Ecto neural progenitor cell (in vitro differentiated cells): Measurements from ENCODE around the gene KAT5.
"Not testable (repeated sequence)": the region's sequence is repeated elsewhere in the genome, so short reads cannot be mapped to it uniquely, and the experiment has no call there.

ENCODE experiments used
- DNase-seq: peaks from one replicate; pipeline ENCODE4 v3.0.0-alpha.2; 2018; ENCODE audit warnings: low spot score

Gene KAT5

DNA sequence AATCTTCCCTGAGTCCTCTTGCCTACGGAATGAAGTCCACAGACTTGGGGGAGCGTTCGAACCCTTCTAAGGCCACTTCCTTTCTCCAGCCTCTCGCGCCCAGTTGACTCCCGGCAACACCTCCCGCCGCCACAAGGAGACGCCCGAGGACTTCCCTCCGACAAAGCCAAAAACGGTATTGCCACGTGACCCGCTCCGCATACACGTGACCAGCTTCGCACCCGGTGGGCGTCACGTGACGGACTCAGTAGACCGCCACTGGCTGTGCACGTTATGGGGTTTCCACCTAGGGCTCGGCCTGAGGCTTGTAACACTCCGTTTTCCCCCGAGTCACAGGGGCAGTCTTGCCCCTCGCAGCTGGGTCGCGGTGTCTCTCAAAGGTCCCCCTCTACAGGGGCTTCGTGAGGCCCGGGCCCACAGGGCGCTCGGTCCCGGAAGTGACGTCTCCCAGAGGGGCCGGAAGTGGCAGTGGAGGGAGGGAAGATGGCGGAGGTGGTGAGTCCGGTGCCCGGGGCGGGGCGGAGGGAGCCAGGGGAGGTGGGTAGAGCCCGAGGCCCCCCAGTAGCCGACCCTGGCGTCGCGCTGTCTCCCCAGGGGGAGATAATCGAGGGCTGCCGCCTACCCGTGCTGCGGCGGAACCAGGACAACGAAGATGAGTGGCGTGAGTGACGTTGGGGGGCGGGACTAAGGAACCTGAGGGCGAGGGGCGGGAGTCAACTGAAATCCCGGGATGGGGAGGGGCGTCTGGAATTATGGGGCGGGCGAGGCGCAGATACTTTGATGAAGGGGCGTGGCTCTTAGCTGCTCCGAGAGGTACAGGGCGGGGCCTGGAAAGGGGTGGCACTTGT is at the start of gene KAT5:
KAT5 (plus strand) TSS at position 468 of the 848 bp plus-strand sequence; CDS start at position 484, 16 bp downstream.
- DNase-seq = peak; percentile 100

DNA sequence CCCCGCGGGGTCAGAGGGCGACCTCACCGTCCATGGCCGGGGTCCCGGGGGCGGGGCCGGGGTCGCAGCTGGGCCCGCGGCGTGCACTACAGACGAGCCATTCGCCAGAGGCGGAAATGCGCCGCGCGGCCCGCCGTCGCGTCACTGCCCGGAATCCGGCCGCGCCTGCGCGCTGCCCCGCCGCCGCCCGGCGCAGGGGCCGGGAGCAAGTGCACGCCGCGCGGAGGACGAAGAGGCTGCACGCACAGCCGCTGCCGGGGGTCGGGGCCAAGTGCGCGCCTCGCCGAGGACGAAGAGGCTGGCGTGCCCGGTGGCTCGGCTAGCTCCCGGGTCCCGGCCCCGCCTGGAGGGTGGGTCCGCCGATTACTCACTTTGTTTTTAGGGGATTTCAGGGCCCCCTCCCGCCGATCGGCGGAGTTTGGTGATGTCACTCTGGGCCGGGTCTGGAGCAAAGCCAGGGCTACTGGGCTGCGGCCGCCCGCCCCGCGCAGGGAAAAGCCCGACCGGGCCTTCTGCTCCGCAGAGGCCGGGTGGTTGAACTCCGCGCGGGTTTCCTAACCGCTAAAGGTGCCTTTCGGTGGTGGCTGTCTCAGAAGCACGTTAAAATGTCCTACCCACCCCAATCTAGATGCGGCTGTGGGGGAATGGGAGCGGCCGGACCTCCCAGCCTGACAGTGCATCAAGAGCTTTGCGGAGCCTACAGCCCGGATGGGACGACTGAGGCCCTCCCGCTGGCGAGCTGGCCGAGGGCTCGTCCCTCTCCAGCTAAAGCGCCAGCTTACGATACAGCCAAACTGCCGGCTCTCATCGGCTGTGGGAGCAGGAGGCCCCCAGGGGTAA is 49.0 kb upstream of the KAT5 start, which contains the start of gene RELA:
RELA (minus strand) TSS at position 118 of the 840 bp plus-strand sequence; CDS start at position 34, 84 bp downstream.
- DNase-seq = peak; percentile 93

DNA sequence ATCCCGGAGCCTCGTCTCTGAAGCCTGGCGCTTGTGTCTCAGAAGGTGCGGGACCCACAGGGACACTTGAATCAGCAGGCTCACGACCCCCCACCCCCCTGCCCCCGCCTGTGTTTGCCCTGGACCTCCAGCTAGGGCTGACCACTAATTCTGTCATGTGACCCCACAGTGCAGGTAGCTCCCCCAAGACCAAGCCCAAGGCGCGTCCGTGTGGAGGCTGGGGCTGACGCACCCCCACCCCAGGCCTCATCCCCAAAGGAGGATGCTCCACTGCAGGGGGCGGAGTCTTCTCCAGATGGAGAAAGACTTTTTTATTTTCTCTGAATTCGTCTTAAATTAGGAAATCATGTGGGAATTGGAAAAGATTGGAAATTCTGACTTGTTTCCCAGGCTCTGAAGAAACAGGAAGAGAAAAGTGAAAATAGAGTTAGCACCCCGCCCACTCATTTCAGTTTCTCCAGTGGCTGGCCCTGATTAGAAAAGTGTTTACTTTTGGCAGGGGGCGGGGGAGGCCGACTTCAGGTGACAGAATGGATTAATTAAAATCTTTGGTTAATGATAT is 48.3 kb upstream of the KAT5 start:
- no peak for DNase-seq

DNA sequence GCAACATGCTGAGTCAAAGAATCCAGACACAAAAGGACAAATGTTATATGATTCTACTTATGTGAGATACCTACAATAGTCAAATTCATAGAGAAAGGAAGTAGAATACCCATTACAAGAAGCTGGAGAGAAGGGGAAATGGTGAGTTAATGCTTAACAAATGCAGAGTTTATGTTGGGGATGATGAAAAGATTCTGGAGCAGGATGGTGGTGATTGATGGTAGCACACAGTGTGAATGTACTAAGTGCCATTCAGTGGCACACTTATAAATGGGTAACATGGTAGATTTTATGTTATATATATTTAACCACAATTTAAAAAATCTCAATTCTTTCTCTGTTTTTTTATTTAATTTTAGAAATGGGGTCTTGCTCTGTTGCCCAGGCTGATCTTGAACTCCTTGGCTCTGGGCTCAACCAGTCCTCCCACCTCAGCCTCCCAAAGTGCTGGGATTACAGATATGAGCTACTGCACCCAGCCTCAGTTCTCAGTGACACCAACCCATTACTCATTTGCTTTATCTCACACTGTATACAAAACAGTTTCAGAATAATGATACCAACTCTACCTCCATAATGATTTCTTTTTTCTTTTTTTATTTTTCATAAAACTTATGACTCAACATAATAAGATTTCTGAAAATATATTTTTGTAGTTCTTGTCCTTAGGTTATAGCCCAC is 39.7 kb upstream of the KAT5 start:
- DNase-seq = no peak

DNA sequence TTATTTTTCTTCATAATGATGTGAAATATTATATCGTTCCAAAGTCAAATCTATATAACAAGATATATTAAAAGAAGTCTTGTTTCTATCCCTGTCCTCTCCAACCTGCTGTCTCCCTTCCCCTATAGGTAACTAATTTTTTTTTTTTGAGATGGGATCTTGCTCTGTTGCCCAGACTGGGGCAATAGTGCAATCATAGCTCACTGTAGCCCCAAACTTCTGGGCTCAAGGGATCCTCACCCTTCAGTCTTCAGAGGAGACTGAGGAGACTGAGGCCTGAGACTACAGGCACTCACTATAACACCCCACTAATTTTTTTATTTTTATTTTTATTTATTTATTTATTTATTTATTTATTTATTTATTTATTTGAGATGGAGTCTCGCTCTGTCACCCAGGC is 39.1 kb upstream of the KAT5 start:
- DNase-seq = no peak

DNA sequence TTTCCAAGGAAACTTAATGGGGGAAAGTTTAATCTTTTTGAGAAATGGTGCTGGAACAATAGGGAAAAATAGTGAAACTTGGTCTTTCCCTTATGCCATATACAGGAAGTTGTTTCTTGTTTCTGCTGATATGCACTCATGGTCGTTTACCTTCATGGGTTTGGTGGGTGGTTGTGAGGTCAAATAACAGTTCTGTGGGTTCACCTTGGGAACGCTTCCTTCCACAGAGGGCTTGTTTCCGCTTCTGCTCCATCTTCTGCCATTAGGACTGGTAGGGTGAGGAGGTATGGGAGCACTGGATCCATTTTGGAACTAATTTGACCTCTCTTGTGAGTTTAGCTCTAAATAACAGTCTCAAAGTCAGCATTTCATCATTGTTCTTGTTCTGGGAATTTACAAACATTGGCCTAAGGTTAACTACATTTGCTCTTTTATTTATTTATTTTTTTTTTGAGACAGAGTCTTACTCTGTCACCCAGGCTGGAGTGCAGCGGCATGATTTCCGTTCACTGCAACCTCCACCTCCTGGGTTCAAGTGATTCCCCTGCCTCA is 31.8 kb upstream of the KAT5 start:
- DNase-seq = no peak

DNA sequence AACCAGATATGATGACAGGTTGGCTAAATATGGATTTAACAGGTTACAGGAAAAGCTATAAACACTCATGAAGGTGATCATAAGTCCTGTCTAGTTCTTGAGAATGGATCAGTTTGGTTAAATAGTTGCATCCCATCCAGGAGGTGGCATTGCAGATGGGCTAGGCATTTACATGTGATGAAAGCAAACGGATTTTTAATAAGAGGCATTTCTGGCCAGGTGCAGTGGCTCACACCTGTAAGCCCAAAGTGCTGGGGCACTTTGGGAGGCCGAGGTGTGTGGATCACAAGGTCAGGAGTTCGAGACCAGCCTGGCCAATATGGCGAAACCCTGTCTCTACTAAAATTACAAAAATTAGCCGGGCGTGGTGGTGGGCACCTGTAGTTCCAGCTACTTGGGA is 28.6 kb upstream of the KAT5 start:
- not testable (repeated sequence) for DNase-seq

DNA sequence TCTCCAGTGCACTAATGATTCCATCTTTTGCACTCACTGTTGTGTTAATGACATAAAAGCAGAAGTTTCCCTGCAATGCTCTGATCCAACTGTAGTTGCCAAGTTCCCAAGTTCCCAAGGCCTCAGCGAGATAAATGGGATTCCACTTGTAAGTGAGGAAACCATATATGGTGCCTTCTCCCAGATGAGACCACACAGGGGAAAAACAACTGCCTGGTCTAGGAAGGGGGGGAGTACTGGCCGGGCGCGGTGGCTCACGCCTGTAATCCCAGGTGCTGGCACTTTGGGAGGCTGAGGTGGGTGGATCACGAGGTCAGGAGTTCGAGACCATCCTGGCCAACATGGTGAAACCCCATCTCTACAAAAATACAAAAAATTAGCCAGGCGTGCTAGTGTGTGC is 26.1 kb upstream of the KAT5 start:
- no peak for DNase-seq

DNA sequence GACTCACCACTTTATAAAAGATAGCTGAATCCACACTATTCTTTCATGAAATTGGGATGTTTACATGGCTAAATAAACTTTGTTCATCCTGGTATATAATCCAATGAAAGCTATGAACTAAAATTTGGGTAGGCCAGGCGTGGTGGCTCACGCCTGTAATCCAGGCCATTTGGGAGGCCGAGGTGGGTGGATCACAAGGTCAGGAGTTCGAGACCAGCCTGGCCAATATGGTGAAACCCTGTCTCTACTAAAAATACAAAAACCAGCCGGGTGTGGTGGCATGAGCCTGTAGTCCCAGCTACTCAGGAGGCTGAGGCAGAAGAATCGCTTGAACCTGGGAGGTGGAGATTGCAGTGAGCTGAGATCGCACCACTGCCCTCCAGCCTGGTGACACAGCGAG is 20.2 kb upstream of the KAT5 start:
- not testable (repeated sequence) for DNase-seq

DNA sequence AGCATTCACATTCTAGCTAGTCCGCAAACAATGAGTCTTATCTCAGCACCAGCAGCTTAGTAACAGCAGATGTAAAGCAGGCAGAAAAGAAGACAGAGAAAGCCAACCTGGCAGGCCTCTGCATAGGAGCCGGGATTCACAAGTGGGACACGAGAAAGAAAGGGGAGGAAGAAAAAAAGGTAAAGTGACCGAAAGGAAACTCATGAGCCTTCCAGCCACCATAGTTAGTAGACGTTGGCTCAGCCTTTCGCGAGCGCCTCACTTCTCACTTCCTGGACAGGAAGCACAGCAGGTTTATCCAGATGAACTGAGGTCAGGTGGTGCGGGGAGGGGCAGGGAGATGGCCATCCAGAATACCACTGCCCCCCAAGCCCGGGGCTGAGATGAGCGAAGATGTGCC is 19.7 kb upstream of the KAT5 start:
- DNase-seq = no peak

DNA sequence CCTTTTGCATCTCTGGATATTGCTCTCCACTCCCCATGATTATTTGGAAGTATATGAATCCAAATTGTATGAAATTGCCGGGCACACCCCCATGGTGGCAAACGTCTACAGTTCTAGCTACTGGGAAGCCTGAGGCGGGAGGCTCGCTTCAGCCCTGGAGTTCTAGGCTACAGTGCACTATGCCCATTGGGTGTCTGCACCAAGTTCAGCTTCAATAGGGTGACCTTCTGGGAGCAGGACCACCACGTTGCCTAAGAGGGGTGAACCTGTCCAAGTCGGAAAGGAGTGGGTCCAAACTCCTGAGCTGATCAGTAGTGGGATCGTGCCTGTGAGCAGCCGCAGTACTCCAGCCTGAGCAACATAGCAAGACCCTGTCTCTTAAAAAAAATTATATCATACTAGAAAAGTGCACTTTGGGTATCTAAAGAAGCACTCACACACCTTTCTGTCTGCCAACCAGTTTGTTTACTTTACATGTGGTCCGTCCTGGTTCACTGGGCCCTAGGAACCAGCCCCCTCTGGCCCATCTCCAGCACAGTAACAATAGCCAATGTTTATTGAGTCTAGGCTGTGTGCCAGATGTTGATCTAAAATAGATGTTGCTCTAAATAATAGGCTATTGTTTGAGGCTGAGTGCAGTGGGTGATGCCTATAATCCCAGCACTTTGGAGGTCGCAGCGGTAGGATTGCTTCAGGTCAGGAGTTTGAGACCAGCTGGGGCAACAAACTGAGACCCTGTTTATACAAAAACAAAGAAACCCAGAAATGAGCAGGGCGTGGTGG is 16.4 kb upstream of the KAT5 start:
- no peak for DNase-seq

DNA sequence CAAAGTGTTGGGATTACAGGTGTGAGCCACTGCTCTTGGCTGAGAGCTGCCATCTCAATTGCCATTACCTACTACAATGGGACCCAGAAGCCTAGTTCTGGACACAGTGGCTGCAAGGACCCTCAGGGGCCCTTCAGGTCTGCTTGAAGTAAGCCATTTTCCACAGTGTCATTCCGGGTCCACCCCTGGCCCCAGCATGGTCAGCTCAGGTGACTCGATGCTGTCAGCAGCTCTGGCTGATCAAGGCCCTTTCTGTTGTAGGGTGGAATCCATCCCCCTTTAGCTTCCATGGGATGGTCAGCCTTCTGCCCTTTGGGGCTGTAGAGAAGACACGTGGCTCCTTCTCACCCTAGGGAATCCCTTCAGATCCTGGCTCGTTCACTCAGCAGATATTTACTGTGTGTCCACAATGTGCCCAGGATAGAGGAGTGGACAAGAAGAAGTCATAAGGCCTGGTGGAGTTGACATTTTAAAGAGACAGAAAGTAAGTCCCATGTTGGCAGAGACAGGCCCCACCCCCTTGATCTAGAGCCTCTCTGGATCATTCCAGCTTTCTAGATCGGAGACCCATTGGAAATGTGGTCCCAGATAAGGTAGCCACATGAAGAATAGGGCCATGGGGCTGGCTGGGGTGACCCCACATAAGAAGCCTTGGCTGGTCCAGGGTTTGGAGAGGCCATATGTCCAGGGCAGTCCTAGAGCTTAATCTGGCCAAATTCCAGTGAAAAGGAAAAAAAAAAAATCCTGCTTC is 15.1 kb upstream of the KAT5 start:
- no peak for DNase-seq

DNA sequence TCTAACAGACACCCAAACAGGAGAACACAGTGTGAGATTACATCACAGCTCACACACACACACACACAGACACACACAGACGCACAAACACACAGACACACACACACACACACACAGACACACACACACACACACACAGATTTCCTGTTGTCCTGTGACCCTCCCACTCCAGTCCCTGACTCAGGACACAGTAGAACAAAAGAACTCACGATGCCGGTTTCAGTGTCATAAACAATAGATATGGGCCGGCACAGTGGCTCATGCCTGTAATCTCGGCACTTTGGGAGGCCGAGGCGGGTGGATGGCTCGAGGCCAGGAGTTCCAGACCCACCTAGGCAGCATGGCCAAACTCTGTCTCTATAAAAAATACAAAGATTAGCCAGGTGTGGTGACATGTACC is 13.8 kb upstream of the KAT5 start:
- DNase-seq = no peak

DNA sequence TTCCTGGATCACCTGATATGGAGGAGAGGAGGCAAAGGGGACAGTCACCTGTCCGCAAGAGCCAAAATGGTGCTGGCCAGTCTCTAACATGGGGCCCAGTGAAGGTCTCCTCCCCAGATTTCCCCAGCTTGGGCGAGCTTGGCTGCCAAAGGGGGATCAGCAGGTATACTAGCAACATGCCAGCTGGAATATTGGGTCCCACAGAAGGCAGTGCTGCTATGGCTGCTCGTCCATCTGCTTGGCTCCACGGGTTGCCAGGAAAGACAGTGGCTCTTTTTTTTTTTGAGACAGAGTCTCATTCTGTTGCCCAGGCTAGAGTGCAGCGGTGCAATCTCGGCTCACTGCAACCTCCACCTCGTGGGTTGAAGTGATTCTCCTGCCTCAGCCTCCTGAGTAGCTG is 12.7 kb upstream of the KAT5 start:
- DNase-seq = no peak

DNA sequence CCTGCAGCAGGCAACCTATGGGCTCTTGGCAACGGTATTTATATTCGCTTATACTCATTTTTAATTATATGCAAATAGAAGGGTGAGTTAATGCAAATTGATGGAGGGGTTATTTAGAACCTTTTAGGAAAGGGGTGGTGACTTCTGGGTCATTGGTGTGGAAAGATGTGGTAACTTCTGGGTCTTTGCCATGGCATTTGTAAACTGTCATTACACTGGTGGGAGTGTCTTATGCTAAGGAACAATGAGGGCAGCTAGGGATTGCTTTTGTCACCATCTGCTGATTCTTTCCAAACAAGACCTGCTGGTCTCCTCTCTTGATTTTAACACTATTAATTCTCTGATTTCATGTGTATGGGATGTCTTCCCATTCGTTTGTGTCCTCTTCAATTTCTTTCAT is 11.7 kb upstream of the KAT5 start:
- DNase-seq = no peak

DNA sequence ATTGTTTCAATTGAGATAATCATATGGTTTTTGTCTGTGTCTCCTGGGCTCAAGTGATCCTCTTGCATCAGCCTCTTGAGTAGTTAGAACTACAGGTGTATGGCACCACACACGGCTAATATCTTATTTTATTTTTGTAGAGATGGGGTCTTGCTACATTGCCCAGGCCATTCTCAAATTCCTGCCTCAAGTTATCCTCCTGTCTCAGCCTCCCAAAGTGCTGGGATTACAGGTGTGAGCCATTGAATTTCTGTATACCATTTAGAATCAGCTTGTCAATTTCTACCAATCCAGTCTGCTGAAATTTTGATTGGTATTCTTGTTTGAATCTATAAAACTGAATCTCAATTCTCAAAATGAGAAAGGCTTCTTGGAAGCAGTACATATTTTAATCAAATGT is 10.4 kb upstream of the KAT5 start:
- no peak for DNase-seq

DNA sequence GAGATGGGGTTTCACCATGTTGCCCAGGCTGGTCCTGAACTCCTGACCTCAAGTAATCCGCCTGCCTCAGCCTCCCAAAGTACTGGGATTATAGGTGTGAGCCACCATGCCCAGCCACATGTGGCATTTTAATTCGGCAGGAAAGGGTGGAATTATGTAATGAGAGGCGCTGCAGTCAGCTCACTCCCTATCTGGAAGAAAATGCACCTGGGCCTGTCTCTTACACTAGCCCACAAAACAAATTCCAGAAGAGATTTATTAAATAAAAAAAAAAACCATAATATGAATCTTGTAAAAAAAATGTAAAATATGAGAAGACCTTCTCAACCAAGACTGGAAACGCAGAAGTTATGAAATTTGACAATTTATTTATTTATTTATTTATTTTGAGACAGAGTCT is 8.2 kb upstream of the KAT5 start:
- no peak for DNase-seq

DNA sequence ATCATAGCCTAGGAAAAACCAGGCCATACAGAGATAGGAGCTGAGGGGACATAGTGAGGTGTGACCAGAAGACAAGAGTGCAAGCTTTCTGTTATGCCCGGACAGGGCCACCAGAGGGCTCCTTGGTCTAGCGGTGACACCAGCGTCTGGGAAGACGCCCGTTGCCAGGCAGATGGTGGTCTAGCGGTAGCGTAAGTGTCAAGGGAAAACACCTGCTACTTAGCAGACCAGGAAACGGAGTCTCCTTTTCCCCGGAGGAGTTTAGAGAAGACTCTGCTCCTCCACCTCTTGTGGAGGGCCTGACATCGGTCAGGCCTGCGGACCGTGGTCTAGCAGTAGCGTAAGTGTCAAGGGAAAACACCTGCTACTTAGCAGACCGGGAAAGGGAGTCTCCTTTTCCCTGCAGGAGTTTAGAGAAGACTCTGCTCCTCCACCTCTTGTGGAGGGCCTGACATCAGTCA is 5.7 kb upstream of the KAT5 start:
- DNase-seq = not testable (repeated sequence)

DNA sequence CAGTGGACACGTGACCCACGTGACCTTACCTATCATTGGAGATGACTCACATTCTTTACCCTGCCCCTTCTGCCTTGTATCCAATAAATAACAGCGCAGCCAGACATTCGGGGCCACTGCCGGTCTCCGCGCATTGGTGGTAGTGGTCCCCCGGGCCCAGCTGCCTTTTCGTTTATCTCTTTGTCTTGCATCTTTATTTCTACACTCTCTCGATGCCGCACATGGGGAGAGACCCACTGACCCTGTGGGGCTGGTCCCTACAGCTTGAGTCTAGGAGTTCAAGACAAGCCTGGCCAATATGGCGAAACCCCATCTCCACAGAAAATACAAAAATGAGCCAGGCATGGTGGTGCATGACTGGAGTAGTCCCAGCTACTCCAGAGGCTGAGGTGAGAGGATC is 5.0 kb upstream of the KAT5 start:
- not testable (repeated sequence) for DNase-seq

DNA sequence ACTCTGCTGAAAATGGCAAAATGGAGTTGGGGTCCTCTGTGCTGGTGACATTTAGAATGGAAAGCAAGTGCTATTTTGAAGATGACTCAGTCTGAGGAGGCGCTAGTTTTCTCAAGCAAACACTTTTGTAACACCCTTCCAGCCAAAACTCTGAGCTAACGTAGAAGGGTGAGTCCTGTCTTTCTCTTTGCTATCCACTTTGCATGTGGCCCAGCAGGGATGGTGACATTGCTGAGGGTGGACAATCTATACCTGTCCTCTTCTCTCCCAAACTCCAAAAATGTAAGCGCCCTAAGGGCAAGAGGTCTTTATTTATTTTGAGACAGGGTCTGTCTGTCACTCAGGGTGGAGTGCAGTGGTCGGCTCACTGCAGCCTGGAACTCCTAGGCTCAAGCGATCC is 3.6 kb upstream of the KAT5 start:
- no peak for DNase-seq
